ENCODE data around the gene IL16.

The IL16 gene

GRCh38 chr15:81176291-81176893 lies 20.3 kb upstream of the IL16 start:
- Histone ChIP-seq H3K27me3 (ENCODE audit: insufficient read depth, low read depth, severe bottlenecking) (no peaks in the 10 kb centered on the region), H3K36me3 (no peaks in the 10 kb centered on the region), H3K27ac (no peak overlapping the region), H3K4me3 (ENCODE audit: low read depth, low read length) (no peak overlapping the region), H3K9me3 (ENCODE audit: severe bottlenecking) (no peaks in the 10 kb centered on the region)
- no peak for DNase-seq
- TF ChIP-seq CTCF (IDR thresholded peaks at IDR 0.05; ENCODE audit: low read depth, low read length): no peak

GRCh38 chr15:81178365-81178764 lies 18.3 kb upstream of the IL16 start:
- Histone ChIP-seq H3K27me3 (ENCODE audit: insufficient read depth, low read depth, severe bottlenecking) (no peaks in the 10 kb centered on the region), H3K4me3 (ENCODE audit: low read depth, low read length) (no peak overlapping the region), H3K27ac (no peak overlapping the region), H3K36me3 (no peaks in the 10 kb centered on the region), H3K9me3 (ENCODE audit: severe bottlenecking) (no peaks in the 10 kb centered on the region)
- no peak for DNase-seq
- no peak for TF ChIP-seq CTCF (IDR thresholded peaks at IDR 0.05; ENCODE audit: low read depth, low read length)

GRCh38 chr15:81181220-81181619 lies 15.5 kb upstream of the IL16 start:
- DNase-seq: no peak
- Histone ChIP-seq H3K27ac (no peak overlapping the region), H3K4me3 (ENCODE audit: low read depth, low read length) (no peak overlapping the region), H3K9me3 (ENCODE audit: severe bottlenecking) (no peaks in the 10 kb centered on the region), H3K27me3 (ENCODE audit: insufficient read depth, low read depth, severe bottlenecking) (no peaks in the 10 kb centered on the region), H3K36me3 (no peaks in the 10 kb centered on the region)
- no peak for TF ChIP-seq CTCF (IDR thresholded peaks at IDR 0.05; ENCODE audit: low read depth, low read length)

- H3K27me3 ChIP-seq (ENCODE audit: insufficient read depth, low read depth, severe bottlenecking): no peaks in the 10 kb centered on the region
- no peak overlapping the region for H3K4me3 ChIP-seq (ENCODE audit: low read depth, low read length)
- no peaks in the 10 kb centered on the region for H3K36me3 ChIP-seq
- no peak overlapping the region for H3K27ac ChIP-seq
- H3K9me3 ChIP-seq (ENCODE audit: severe bottlenecking): no peaks in the 10 kb centered on the region
- TF ChIP-seq CTCF (IDR thresholded peaks at IDR 0.05; ENCODE audit: low read depth, low read length): no peak
- DNase-seq: no peak
These were observed 14.5 kb upstream of the IL16 start for GRCh38 chr15:81182031-81182755.

- H3K9me3 ChIP-seq (ENCODE audit: severe bottlenecking): no peaks in the 10 kb centered on the region
- H3K27me3 ChIP-seq (ENCODE audit: insufficient read depth, low read depth, severe bottlenecking): no peaks in the 10 kb centered on the region
- no peak for TF ChIP-seq CTCF (IDR thresholded peaks at IDR 0.05; ENCODE audit: low read depth, low read length)
- H3K36me3 ChIP-seq: no peaks in the 10 kb centered on the region
- no peak overlapping the region for H3K27ac ChIP-seq
- DNase-seq: no peak
- H3K4me3 ChIP-seq (ENCODE audit: low read depth, low read length): no peak overlapping the region
These were observed 13.8 kb upstream of the IL16 start for GRCh38 chr15:81182756-81183438.

Data from WERI-Rb-1 (cell line).